ENCODE data around the gene GRAP2.

- no peak for TF ChIP-seq POLR2A (IDR thresholded peaks at IDR 0.05; ENCODE audit: low read length)
- TF ChIP-seq GATA1 (IDR thresholded peaks at IDR 0.05; ENCODE audit: low read depth, low read length): no peak
Measured at GRCh38 chr22:39946126-39946502, 45.2 kb downstream of the GRAP2 start.

All from erythroblast (primary cell).